Neural crest cell (in vitro differentiated cells): Measurements from ENCODE around the gene NPR3. TPM values are rescaled to one million over a fixed set of nuclear protein-coding genes. Genes with fewer than 3 reads are reported as not detected.

Source experiments
- DNase-seq: peaks from one replicate; pipeline ENCODE4 v3.0.0; 2021; ENCODE audit warnings: low read depth, mixed read lengths, low spot score
- H3K27ac Mint-ChIP-seq: one replicate; pipeline ENCODE4 v1.8.0; 2021; ENCODE audit warnings: mild to moderate bottlenecking, mixed read lengths; ENCODE audit not compliant: unreplicated experiment
- H3K27me3 Mint-ChIP-seq: 2 replicates; pipeline ENCODE4 v1.8.0; 2021; ENCODE audit warnings: low read depth, mild to moderate bottlenecking, mixed read lengths
- H3K36me3 Mint-ChIP-seq: 2 replicates; pipeline ENCODE4 v1.8.0; 2021; ENCODE audit warnings: low read depth, mild to moderate bottlenecking, mixed read lengths
- H3K4me1 Mint-ChIP-seq: 2 replicates; pipeline ENCODE4 v1.8.0; 2021; ENCODE audit warnings: mixed read lengths
- H3K4me3 Mint-ChIP-seq: one replicate; pipeline ENCODE4 v1.8.0; 2021; ENCODE audit warnings: mild to moderate bottlenecking, mixed read lengths
- H3K9me3 Mint-ChIP-seq: 2 replicates; pipeline ENCODE4 v1.8.0; 2021; ENCODE audit warnings: mixed read lengths
- total RNA-seq: library from RNA; stranded (reverse); gene quantifications from 2 replicates; pipeline ENCODE4 v1.2.1, GENCODE V29; 2021
- TF ChIP-seq, protein P1 (sequence below): fragments of 200-600 bp; sonication (generic); conservative IDR thresholded peaks from 2 replicates; pipeline ENCODE4 v1.5.0; 2021; ENCODE audit warnings: antibody characterized with exemption, mild to moderate bottlenecking

The NPR3 gene
- total RNA-seq, 1 donor from 2014 or later: 6.8 TPM

DNA sequence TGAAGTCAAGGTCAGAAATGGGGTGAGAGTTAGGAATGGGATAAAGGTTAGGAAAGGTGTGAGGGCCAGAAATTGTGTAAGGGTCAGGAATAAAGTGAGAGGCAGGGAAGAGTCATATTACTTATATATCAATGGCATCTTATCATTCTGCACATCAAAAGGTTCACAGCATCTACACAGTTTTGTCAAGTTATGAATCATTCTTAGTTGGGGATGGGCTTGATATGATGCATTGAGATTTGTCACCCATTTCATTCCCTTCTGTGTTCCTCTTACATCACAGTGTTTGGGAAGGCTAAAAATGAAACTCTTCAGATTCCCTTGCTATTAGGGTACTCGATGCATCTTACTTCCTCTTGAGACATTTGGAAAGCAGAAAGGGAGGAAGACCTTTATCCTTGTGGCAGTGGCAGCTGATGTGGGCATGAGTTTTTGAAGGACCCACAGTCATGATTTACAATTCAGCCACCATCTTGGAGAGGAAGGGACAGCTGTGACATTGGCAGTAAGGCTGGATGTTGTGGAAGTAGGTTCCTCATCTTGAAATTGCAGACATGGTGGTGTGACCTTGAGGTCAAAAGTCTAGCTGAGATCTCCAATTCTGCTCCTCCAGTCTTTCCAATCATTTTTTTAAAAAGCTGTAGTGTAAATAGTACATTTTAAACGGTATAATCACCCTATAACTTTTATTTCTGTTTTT lies 24.2 kb upstream of the NPR3 start:
- peaks cover 15% of the 10 kb centered on the region for H3K9me3 Mint-ChIP-seq
- no peaks in the 10 kb centered on the region for H3K27me3 Mint-ChIP-seq
- peaks cover 7% of the 10 kb centered on the region for H3K36me3 Mint-ChIP-seq
- no peak overlapping the region for H3K4me3 Mint-ChIP-seq
- H3K4me1 Mint-ChIP-seq: no peaks in the 10 kb centered on the region
- no peak overlapping the region for H3K27ac Mint-ChIP-seq
- DNase-seq: no peak
- TF ChIP-seq, protein P1, sequence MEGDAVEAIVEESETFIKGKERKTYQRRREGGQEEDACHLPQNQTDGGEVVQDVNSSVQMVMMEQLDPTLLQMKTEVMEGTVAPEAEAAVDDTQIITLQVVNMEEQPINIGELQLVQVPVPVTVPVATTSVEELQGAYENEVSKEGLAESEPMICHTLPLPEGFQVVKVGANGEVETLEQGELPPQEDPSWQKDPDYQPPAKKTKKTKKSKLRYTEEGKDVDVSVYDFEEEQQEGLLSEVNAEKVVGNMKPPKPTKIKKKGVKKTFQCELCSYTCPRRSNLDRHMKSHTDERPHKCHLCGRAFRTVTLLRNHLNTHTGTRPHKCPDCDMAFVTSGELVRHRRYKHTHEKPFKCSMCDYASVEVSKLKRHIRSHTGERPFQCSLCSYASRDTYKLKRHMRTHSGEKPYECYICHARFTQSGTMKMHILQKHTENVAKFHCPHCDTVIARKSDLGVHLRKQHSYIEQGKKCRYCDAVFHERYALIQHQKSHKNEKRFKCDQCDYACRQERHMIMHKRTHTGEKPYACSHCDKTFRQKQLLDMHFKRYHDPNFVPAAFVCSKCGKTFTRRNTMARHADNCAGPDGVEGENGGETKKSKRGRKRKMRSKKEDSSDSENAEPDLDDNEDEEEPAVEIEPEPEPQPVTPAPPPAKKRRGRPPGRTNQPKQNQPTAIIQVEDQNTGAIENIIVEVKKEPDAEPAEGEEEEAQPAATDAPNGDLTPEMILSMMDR: no peak

DNA sequence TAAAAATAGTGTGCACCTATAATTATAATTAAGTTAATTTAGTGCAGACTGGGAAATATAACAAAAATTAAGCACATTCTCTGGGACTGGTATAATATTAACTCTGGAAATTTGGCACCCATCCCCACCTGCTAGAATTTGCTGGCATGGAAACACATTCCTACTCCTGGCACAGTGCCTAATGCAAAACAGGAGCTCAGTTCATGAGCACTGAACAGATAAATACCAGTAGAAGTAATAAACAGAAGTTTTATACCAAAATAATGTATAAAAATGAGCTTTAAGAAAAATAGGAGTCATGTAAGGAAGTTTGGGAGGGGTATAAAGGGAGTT lies 23.7 kb upstream of the NPR3 start:
- no peaks in the 10 kb centered on the region for H3K27me3 Mint-ChIP-seq
- no peak overlapping the region for H3K4me3 Mint-ChIP-seq
- H3K9me3 Mint-ChIP-seq: peaks cover 15% of the 10 kb centered on the region
- no peak for DNase-seq
- TF ChIP-seq, protein P1: no peak
- no peaks in the 10 kb centered on the region for H3K4me1 Mint-ChIP-seq
- peaks cover 7% of the 10 kb centered on the region for H3K36me3 Mint-ChIP-seq
- no peak overlapping the region for H3K27ac Mint-ChIP-seq

DNA sequence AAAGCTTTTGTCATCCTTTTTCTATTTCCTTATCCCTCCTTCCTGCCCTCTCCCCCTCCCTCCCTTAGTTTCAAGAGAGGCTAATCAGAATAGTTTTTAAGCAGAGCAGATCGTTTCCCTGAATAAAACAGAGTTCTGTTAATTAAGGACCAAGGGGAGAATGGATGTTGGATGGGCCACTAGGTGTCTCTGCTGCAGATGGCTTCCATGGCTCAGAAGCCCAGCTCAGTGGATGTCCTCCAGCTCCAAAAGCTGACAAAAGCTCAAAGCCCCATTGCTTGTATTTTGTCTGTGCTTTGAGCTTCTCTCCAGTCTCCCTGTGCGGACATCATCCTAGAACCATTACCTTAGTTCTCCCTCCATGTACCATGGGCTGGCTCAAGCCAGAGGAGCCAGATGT lies 21.0 kb upstream of the NPR3 start:
- DNase-seq: no peak
- Mint-ChIP-seq H3K27ac (no peak overlapping the region), H3K4me1 (no peaks in the 10 kb centered on the region), H3K27me3 (no peaks in the 10 kb centered on the region), H3K4me3 (no peak overlapping the region), H3K36me3 (no peaks in the 10 kb centered on the region), H3K9me3 (peaks cover 6% of the 10 kb centered on the region)
- TF ChIP-seq, protein P1: no peak

DNA sequence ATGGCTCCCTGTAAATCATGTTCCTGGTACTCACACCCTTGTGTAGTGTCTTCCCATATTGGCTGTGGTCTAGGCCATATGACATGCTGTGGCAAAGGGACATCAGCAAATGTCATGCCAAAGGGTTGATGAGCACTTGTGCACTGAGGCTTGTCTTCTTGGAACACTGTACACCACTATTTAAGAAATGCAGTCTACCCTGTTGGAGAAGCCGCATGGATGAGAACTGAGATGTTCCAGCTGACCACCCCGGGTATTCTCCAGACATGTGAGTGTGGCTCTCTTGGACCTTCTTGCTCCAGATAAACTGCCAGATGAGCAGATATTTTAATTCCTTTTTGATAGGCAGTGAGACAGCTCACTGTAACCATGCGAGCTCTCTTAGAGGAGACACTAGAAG lies 20.5 kb upstream of the NPR3 start:
- Mint-ChIP-seq H3K4me3 (no peak overlapping the region), H3K4me1 (no peaks in the 10 kb centered on the region), H3K27me3 (no peaks in the 10 kb centered on the region), H3K9me3 (peaks cover 5% of the 10 kb centered on the region), H3K36me3 (no peaks in the 10 kb centered on the region), H3K27ac (no peak overlapping the region)
- DNase-seq: no peak
- TF ChIP-seq, protein P1: no peak

DNA sequence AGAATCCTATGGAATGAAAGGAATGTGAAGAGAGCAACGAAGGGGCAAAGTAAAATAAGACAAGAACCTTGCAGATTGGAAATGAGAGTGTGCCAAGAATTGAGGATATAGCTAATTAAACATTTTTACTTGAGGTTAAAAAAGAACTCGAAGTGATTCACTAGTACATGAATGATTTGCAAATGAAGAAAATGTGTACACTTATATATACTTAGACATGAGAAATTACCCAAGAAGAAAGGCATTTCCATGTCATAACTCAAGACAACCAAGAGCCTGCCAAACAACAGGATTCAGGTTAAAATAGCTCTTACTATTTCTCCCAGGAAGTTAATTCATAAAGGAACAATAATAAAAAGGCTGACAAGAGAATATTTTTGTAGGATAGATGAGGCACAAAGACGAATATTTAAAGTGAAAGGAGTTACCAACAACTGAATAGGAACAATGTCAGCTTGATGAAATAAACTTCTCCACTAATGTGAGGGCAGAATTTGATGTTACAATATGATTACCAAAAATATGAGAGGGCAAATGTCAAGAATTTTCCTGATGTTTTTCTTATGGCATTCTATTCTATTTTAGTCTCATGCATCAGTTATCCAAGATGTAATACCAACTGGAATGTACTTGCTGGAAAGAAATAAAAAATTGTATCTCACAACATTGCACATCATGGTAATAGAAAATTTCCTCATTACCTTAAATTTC lies 18.9 kb upstream of the NPR3 start:
- Mint-ChIP-seq H3K9me3 (peaks cover 2% of the 10 kb centered on the region), H3K4me1 (no peaks in the 10 kb centered on the region), H3K27ac (no peak overlapping the region), H3K27me3 (no peaks in the 10 kb centered on the region), H3K4me3 (no peak overlapping the region), H3K36me3 (no peaks in the 10 kb centered on the region)
- TF ChIP-seq, protein P1: no peak
- DNase-seq: no peak
